ENCODE data around the gene CETP.
A peak's percentile ranks its signal among the peaks of the same experiment; 100 is the strongest.

The CETP gene

GRCh38 chr16:57009643-57010170 lies 48.0 kb downstream of the CETP start:
- DNase-seq (ENCODE audit: low read depth) = no peak
- H3K4me3 ChIP-seq (ENCODE audit: control insufficient read depth, low read depth, low read length) = no peak overlapping the region
- TF ChIP-seq CTCF (conservative IDR thresholded peaks at IDR 0.05; ENCODE audit: control insufficient read depth, insufficient read depth, low read depth, low read length) = no peak

GRCh38 chr16:57012353-57012752 lies 50.6 kb downstream of the CETP start:
- DNase-seq (ENCODE audit: low read depth) = no peak
- no peak overlapping the region for H3K4me3 ChIP-seq (ENCODE audit: control insufficient read depth, low read depth, low read length)
- no peak for TF ChIP-seq CTCF (conservative IDR thresholded peaks at IDR 0.05; ENCODE audit: control insufficient read depth, insufficient read depth, low read depth, low read length)

GRCh38 chr16:57013229-57013628 lies 51.5 kb downstream of the CETP start:
- DNase-seq (ENCODE audit: low read depth) = peak; percentile 52

GRCh38 chr16:57013902-57014301 lies 52.2 kb downstream of the CETP start:
- no peak for DNase-seq (ENCODE audit: low read depth)
- no peak for TF ChIP-seq CTCF (conservative IDR thresholded peaks at IDR 0.05; ENCODE audit: control insufficient read depth, insufficient read depth, low read depth, low read length)
- H3K4me3 ChIP-seq (ENCODE audit: control insufficient read depth, low read depth, low read length) = no peak overlapping the region

More at GRCh38 chr16:57013229-57013628, 51.5 kb downstream of the CETP start:
- no peak overlapping the region for H3K4me3 ChIP-seq (ENCODE audit: control insufficient read depth, low read depth, low read length)
- TF ChIP-seq CTCF (conservative IDR thresholded peaks at IDR 0.05; ENCODE audit: control insufficient read depth, insufficient read depth, low read depth, low read length) = no peak

GRCh38 chr16:57016301-57016700 lies 54.6 kb downstream of the CETP start:
- no peak overlapping the region for H3K4me3 ChIP-seq (ENCODE audit: control insufficient read depth, low read depth, low read length)
- TF ChIP-seq CTCF (conservative IDR thresholded peaks at IDR 0.05; ENCODE audit: control insufficient read depth, insufficient read depth, low read depth, low read length) = no peak
- no peak for DNase-seq (ENCODE audit: low read depth)

GRCh38 chr16:57016831-57017230 lies 55.1 kb downstream of the CETP start:
- DNase-seq (ENCODE audit: low read depth) = no peak
- H3K4me3 ChIP-seq (ENCODE audit: control insufficient read depth, low read depth, low read length) = no peak overlapping the region
- TF ChIP-seq CTCF (conservative IDR thresholded peaks at IDR 0.05; ENCODE audit: control insufficient read depth, insufficient read depth, low read depth, low read length) = no peak

- no peak overlapping the region for H3K4me3 ChIP-seq (ENCODE audit: control insufficient read depth, low read depth, low read length)
- peak; percentile 58 for DNase-seq (ENCODE audit: low read depth)
- no peak for TF ChIP-seq CTCF (conservative IDR thresholded peaks at IDR 0.05; ENCODE audit: control insufficient read depth, insufficient read depth, low read depth, low read length)
These were observed 55.5 kb downstream of the CETP start for GRCh38 chr16:57017251-57017650.

Data from fibroblast of mammary gland (primary cell).